B cell (primary cell): Measurements from ENCODE around the gene EML6. TPM values are rescaled to one million over a fixed set of nuclear protein-coding genes. Genes with fewer than 3 reads are reported as not detected.
A peak's percentile ranks its signal among the peaks of the same experiment; 100 is the strongest.

Experiments used
- ATAC-seq: fragments of 200-7000 bp; cut with Tn5 transposase; one replicate; pipeline ENCODE4 v1.10.0; 2021; ENCODE audit warnings: low read depth, mild to moderate bottlenecking, moderate number of reproducible peaks, moderate library complexity
- CTCF ChIA-PET: fragments of 350-600 bp; sonication (Branson Sonifier 250); formaldehyde crosslinking; loops from one replicate; lab custom pipeline; 2021; ENCODE audit warnings: antibody characterized with exemption, inconsistent platforms; lab: Charles Lee
- POLR2A ChIA-PET: fragments of 350-600 bp; sonication (Branson Sonifier 250); formaldehyde crosslinking; loops from one replicate; lab custom pipeline; 2021; ENCODE audit warnings: antibody characterized with exemption; lab: Charles Lee
- DNase-seq: peaks from one replicate; pipeline ENCODE4 v3.0.0; 2013
- H2AFZ ChIP-seq: 2 replicates; pipeline ENCODE4 v1.6.1; 2012; ENCODE audit warnings: mild to moderate bottlenecking, low read depth, low read length; ENCODE audit not compliant: insufficient read depth, poor library complexity, severe bottlenecking
- H3K27ac ChIP-seq, 2 donors: 1 replicate in 1 of 2; 2 replicates in 1 of 2; pipeline ENCODE4 v1.5.1; 2012 to 2013; ENCODE audit warnings: low read length in 2 of 2, mild to moderate bottlenecking in 2 of 2, moderate library complexity in 1 of 2
- H3K27me3 ChIP-seq, 4 experiments: fragments of 200-600 bp in 1 of 4; sonication (generic) in 1 of 4; replicated peaks in 1 of 4; 1 replicate in 2 of 4; 2 replicates in 2 of 4; pipeline versions ENCODE4 v1.6.1 to v1.7.0; 2013 to 2016; ENCODE audit warnings: low read length in 3 of 4, mild to moderate bottlenecking in 2 of 4, mixed read lengths in 1 of 4, moderate library complexity in 1 of 4; ENCODE audit not compliant: insufficient read depth in 4 of 4, control insufficient read depth in 3 of 4; ENCODE audit errors: control extremely low read depth in 1 of 4
- H3K36me3 ChIP-seq, 2 experiments: replicated peaks in 1 of 2; 1 replicate in 1 of 2; 2 replicates in 1 of 2; pipeline versions ENCODE4 v1.6.1 to v1.7.1; 2013; ENCODE audit warnings: low read length in 1 of 2; ENCODE audit not compliant: insufficient read depth in 2 of 2, control insufficient read depth in 1 of 2; ENCODE audit errors: control extremely low read depth in 1 of 2, extremely low read depth in 1 of 2
- H3K4me1 ChIP-seq, 2 donors: fragments of 200-600 bp in 1 of 2; sonication (generic) in 1 of 2; 1 replicate in 1 of 2; 2 replicates in 1 of 2; pipeline versions ENCODE4 v1.5.1 to v1.6.1; 2013 to 2017; ENCODE audit warnings: low read length in 2 of 2; ENCODE audit not compliant: control insufficient read depth in 2 of 2, insufficient read depth in 2 of 2
- H3K4me2 ChIP-seq: replicated peaks from 2 replicates; pipeline ENCODE3; 2012; ENCODE audit warnings: mild to moderate bottlenecking, low read depth, low read length; ENCODE audit not compliant: poor library complexity, severe bottlenecking
- H3K4me3 ChIP-seq, 5 experiments: fragments of 200-600 bp in 1 of 5; sonication (generic) in 1 of 5; 1 replicate in 3 of 5; 2 replicates in 2 of 5; pipeline versions ENCODE4 v1.5.1 to v1.7.0; 2011 to 2016; ENCODE audit warnings: low read length in 4 of 5, mild to moderate bottlenecking in 4 of 5, low read depth in 2 of 5, control low read depth in 1 of 5, moderate library complexity in 1 of 5; ENCODE audit not compliant: insufficient read depth in 1 of 5; ENCODE audit errors: control extremely low read depth in 1 of 5, extremely low read depth in 1 of 5
- H3K79me2 ChIP-seq: fragments of 200-600 bp; sonication (generic); one replicate; pipeline ENCODE4 v1.6.0; 2016; ENCODE audit warnings: low read length; ENCODE audit not compliant: control insufficient read depth, insufficient read depth
- H3K9ac ChIP-seq: fragments of 200-600 bp; sonication (generic); 2 replicates; pipeline ENCODE4 v1.6.1; 2017; ENCODE audit warnings: mild to moderate bottlenecking, low read length, moderate library complexity
- H3K9me3 ChIP-seq, 3 donors: one replicate each; pipeline versions ENCODE4 v1.6.1 to v1.7.1; 2013; ENCODE audit warnings: low read length in 2 of 3; ENCODE audit not compliant: control insufficient read depth in 2 of 3, insufficient read depth in 1 of 3; ENCODE audit errors: control extremely low read depth in 1 of 3
- H4K20me1 ChIP-seq: 2 replicates; pipeline ENCODE4 v1.6.0; 2012; ENCODE audit warnings: mild to moderate bottlenecking, low read length; ENCODE audit not compliant: insufficient read depth, control insufficient read depth, poor library complexity, severe bottlenecking
- H3K27ac Mint-ChIP-seq: one replicate; pipeline ENCODE4 v1.8.0; 2021; ENCODE audit warnings: mixed read lengths
- H3K27me3 Mint-ChIP-seq: one replicate; pipeline ENCODE4 v1.8.0; 2021; ENCODE audit warnings: mixed read lengths
- H3K4me1 Mint-ChIP-seq: one replicate; pipeline ENCODE4 v1.8.0; 2021; ENCODE audit warnings: mixed read lengths
- H3K4me3 Mint-ChIP-seq: one replicate; pipeline ENCODE4 v1.8.0; 2021; ENCODE audit warnings: mixed read lengths
- H3K9me3 Mint-ChIP-seq: one replicate; pipeline ENCODE4 v1.8.0; 2022; ENCODE audit warnings: mixed read lengths; ENCODE audit not compliant: insufficient read depth
- CTCF ChIP-seq: fragments of 200-600 bp; IDR thresholded peaks from one replicate; pipeline ENCODE4 v1.8.0; 2022; ENCODE audit warnings: antibody characterized with exemption, mild to moderate bottlenecking
- EZH2 ChIP-seq: IDR thresholded peaks from 2 replicates; pipeline ENCODE4 v1.6.1; 2012; ENCODE audit warnings: borderline replicate concordance, low read depth, mild to moderate bottlenecking, moderate library complexity, low read length; ENCODE audit not compliant: insufficient read depth, poor library complexity, severe bottlenecking
- WGBS: methylation state at CpG from one replicate; pipeline ENCODE4 v1.1.5; 2013; ENCODE audit warnings: missing lambda C conversion rate; ENCODE audit not compliant: insufficient coverage; 5-methylcytosine and 5-hydroxymethylcytosine counted together
- intact Hi-C: fragments of 100-400 bp; cut with micrococcal nuclease; formaldehyde crosslinking; loops from one replicate; pipeline ENCODE4 v1.10.0; 2022
- polyA plus RNA-seq: library from polyadenylated mRNA; depleted of rRNA; stranded (reverse); fragments of >200 nt; gene quantifications from 2 replicates; pipeline ENCODE4 v1.2.3, GENCODE V29; 2012
- total RNA-seq, 2 donors: library from RNA; stranded (reverse); fragments of 120-200 nt in 1 of 2; gene quantifications; 1 replicate in 1 of 2; 2 replicates in 1 of 2; pipeline versions ENCODE4 v1.2.3 to v1.2.4, GENCODE V29; 2013 to 2022

Gene EML6
- total and polyA plus RNA-seq, 2 donors (not counting 1 experiment from before 2014, with no cell fraction given), result 42.5 to 53.7 TPM

DNA sequence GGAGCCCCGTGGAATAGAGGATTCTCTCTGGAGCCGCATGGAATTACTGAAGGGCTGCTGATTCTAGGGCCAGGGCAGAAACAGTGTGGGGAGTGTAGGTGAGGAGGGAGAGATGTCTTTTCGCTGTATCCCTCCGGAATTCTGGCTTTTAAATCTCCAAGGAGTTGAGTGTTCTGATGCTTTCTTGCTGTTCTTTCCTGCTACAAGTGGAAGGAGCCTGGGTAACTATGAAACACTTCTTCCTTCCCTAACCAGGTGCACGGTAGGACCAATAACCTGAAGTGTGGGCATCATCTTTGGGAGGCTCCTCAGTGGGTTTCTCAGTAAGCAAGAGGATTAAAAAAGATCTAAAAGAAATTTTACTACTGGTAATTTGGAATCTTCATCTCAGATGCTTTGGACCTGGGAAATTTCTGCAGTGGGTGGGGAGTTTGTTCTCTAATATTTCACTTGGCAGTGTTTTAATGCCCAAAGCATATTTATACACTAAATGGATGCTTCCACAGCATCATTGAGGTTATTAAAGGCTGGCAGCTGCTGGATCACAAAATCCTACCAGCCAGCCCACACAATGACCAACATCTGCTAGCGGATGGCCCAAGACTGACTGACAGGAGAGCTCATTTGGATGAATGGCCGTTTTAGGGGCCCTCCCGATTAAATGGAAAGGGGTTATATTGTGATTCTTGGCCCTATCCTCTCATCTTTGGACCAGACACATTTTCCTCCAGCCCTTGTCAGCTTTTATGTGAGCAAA is 2.1 kb downstream of the EML6 start:
- Mint-ChIP-seq H3K27ac (peak overlapping the region; percentile 23), H3K27me3 (no peaks in the 10 kb centered on the region), H3K4me1 (peaks cover 37% of the 10 kb centered on the region), H3K4me3 (peak overlapping the region; percentile 89), H3K9me3 (no peaks in the 10 kb centered on the region)
- no peak overlapping the region for H3K27ac ChIP-seq
- H3K9ac ChIP-seq, result peak overlapping the region; percentile 82
- ATAC-seq, result no peak
- ChIA-PET CTCF (interaction anchor here (0.9 to 3.5 kb wide), 3 partner anchors 113 to 619 kb away, joined by 3 to 28 read pairs (median 5); no protein-coding TSS in a partner anchor), POLR2A (no interaction called here)
- peak overlapping the region in 3 of 5 experiments; percentile 75 to 94 (median 79) for H3K4me3 ChIP-seq
- H3K27me3 ChIP-seq, result peaks cover 0 to 22% (median 8%) of the 10 kb centered on the region in 4 experiments
- intact Hi-C loops, result loop anchor here (10.0 kb wide), 1 partner anchor 391 kb away; a partner anchor contains a TSS
- H4K20me1 ChIP-seq, result no peaks in the 10 kb centered on the region
- DNase-seq, result peak; percentile 19
- H2AFZ ChIP-seq, result peak overlapping the region; percentile 97
- peak overlapping the region; percentile 94 for H3K4me2 ChIP-seq
- H3K79me2 ChIP-seq, result no peaks in the 10 kb centered on the region
- no peaks in the 10 kb centered on the region for H3K36me3 ChIP-seq
- peaks cover 15 to 17% of the 10 kb centered on the region in 2 donors for H3K4me1 ChIP-seq
- WGBS, result 43% methylated on average over 4 of the region's 8 CpGs
- TF ChIP-seq CTCF (no peak), EZH2 (no peak)
- H3K9me3 ChIP-seq, result no peaks in the 10 kb centered on the region

GRCh38 chr2:54726431-54726830 is 3.0 kb downstream of the EML6 start:
- Histone ChIP-seq H3K9ac (no peak overlapping the region), H3K4me3 (no peak overlapping the region), H3K27me3 (peaks cover 0 to 22% (median 8%) of the 10 kb centered on the region in 4 experiments), H3K79me2 (no peaks in the 10 kb centered on the region), H4K20me1 (no peaks in the 10 kb centered on the region), H3K9me3 (no peaks in the 10 kb centered on the region), H3K4me2 (no peak overlapping the region), H3K4me1 (peaks cover 15 to 17% of the 10 kb centered on the region in 2 donors), H3K36me3 (no peaks in the 10 kb centered on the region), H2AFZ (no peak overlapping the region), H3K27ac (no peak overlapping the region)
- intact Hi-C loops, result loop anchor here (10.0 kb wide), 1 partner anchor 392 kb away; a partner anchor contains a TSS
- H3K27ac Mint-ChIP-seq, result no peak overlapping the region
- no peak for TF ChIP-seq CTCF
- TF ChIP-seq EZH2, result no peak
- H3K4me1 Mint-ChIP-seq, result peaks cover 37% of the 10 kb centered on the region
- no peak for DNase-seq
- ChIA-PET POLR2A (no interaction called here), CTCF (interaction anchor here (0.9 to 2.1 kb wide), 2 partner anchors 203 to 619 kb away, joined by 3 to 5 read pairs; no protein-coding TSS in a partner anchor)
- no peaks in the 10 kb centered on the region for H3K9me3 Mint-ChIP-seq
- no CpG with 5 or more reads among the region's 1 CpG for WGBS
- no peaks in the 10 kb centered on the region for H3K27me3 Mint-ChIP-seq
- no peak for ATAC-seq
- H3K4me3 Mint-ChIP-seq, result peak overlapping the region; percentile 59
